PC-9 (cell line): ENCODE measurements around the gene EFNA3.

Source experiments
- CTCF ChIP-seq: fragments of 200-600 bp; sonication (generic); conservative IDR thresholded peaks from 2 replicates; pipeline ENCODE4 v1.6.1; 2017; ENCODE audit warnings: mixed run types, antibody characterized with exemption, mild to moderate bottlenecking, moderate library complexity
- EZH2 ChIP-seq: fragments of 200-600 bp; sonication (generic); IDR thresholded peaks from 2 replicates; pipeline ENCODE4 v1.8.0; 2017; ENCODE audit warnings: antibody characterized with exemption, low read depth

- no peak for TF ChIP-seq CTCF
- TF ChIP-seq EZH2 = no peak
These were observed 27.0 kb downstream of the EFNA3 start for GRCh38 chr1:155105604-155106011.
